ENCODE measurements around the gene P2RY2.
"Not testable (repeated sequence)": the region's sequence is repeated elsewhere in the genome, so short reads cannot be mapped to it uniquely, and the experiment has no call there.

P2RY2 gene

GRCh38 chr11:73189315-73189714 lies 28.8 kb upstream of the P2RY2 start:
- DNase-seq: peak; percentile 94

- DNase-seq: no peak
Observed at GRCh38 chr11:73189723-73190556, 28.1 kb upstream of the P2RY2 start.

- DNase-seq: no peak
Observed at GRCh38 chr11:73190557-73190885, 27.6 kb upstream of the P2RY2 start.

DNA sequence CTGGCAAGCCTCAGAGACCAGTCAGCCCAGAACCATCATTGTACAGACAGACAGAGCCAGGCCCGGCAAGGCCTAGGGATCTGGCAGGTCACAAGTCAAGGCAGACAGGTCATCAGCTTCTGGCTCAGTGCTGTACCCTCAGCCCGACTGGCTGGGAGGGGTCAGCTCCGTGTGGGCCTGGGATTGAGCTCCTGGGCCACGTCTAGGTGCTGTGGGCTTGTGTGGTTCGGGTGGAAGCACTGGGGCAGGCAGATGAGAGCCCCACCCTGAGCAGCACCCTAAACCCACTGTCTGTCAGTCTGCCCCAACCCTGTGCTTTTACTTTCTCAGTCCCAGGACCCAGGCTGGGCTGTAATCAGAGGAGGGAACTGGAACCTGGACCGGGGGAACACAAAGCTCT lies 26.9 kb upstream of the P2RY2 start:
- DNase-seq: no peak

GRCh38 chr11:73192272-73192671 lies 25.8 kb upstream of the P2RY2 start:
- DNase-seq: no peak

DNA sequence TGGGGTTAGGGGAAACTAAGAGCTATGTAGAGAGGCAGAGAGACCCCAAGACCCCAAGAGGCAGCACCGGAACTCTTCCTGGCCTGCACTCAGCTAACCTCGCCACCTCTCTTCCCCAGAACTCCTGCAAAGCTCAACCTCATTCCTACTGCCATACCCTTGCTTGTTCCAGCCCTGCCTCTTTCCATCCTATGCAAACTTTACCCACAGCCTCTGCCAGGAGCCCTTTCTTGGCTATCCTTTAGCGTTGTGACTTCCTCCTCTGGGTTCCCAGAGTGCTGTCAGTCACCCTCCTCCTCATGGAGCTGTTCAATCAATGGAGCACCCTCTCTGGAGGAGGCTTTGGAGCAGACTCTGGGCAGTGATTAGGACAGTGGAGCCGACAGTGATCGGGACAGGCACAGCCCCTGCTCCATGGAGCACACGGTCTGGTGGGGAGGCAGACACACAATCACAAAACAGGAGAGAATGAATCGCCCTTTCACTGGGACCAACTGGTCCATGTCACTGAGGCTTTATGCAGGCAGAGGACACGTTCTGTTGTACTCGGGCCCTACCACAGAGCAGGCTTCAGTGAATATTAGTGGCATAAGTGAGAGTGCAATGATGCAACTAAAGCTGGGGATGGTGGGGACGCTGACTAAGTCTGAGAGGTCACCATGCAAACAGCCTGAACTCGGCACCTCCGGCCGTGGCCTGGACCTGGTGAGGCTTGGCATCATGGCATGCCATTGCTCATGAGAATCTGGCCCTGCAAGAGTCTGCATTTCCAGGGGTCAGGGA lies 24.6 kb upstream of the P2RY2 start:
- DNase-seq: no peak

GRCh38 chr11:73194034-73194507 lies 24.0 kb upstream of the P2RY2 start:
- no peak for DNase-seq

- DNase-seq: no peak
Observed at GRCh38 chr11:73194593-73194992, 23.5 kb upstream of the P2RY2 start.

GRCh38 chr11:73195191-73196007 lies 22.7 kb upstream of the P2RY2 start:
- DNase-seq: no peak

DNA sequence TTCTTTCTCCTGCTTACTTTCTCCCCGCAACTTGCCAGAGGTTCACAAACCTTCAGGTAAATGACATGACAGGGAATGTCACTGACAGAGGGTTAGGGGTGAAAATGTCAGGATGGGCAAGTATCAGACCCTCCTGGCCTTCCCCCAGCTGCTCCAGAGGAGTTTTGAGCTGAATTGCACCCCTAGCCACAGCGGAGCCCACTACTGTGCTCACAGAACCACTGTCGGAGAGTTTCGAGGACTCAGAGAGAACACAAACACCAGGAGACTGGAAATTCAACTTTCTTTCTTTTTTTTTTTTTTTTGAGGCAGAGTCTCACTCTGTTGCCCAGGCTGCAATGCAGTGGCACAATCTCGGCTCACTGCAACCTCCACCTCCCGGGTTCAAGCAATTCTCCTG lies 21.5 kb upstream of the P2RY2 start:
- DNase-seq: no peak

DNA sequence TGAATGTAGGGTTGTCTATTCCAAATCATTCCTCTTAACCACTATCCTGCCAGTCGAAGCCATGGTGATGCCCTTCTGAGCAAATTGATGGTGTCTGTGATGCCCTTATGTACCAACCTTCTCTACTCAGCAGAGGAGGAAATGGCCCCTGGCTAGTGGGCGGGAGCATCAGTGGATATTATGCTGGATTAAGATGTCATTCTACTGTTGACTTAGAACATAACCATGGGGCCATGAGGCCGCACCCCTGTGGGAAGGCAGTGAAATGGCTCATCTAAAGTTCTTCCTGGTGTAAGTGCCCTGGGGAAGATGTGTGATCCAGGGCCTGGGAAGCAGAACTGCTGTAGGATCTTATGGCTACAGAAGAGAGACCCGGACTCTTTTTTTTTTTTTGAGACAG lies 20.7 kb upstream of the P2RY2 start:
- no peak for DNase-seq

- DNase-seq: not testable (repeated sequence)
Observed at GRCh38 chr11:73197787-73198186, 20.3 kb upstream of the P2RY2 start.

DNA sequence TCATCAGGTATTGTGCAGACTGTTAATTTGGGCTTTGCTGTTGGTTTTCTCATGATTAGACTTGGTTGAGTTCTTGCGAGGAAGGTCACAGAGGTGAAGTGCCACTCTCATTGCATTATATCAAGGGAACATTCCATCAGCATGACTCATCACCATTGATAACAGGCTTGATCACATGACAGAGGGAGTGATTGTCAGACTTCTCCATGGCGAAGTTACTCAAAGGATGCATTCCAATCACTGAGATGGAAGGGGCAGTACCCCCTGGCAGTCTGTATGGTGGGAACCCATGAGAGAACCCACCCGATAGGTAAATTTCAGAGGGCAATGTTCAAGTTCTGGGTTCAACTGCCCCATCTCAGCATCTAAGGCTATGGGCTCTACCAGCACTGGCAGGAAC lies 19.4 kb upstream of the P2RY2 start:
- no peak for DNase-seq

GRCh38 chr11:73199446-73199845 lies 18.6 kb upstream of the P2RY2 start:
- DNase-seq: no peak

- no peak for DNase-seq
Observed at GRCh38 chr11:73200256-73200655, 17.8 kb upstream of the P2RY2 start.

DNA sequence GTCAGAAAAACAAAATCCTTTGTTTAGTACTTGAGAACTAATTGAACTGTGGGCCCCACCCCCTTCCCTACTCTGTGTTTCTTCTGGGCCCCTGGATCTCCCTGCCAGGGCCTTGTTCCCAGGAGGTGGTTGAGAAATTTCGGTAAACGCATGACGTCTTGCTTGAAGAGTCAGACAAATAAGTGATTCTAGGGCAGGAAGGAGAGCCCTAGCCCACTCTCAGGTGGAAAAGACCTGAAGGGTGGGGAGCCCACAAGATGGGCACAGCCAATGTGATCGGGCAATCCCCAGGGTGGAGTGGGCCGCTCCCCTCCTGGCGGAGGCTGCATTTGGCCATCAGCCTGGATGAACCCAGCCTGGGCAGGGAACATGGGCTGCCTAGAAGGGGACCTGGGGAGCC lies 16.8 kb upstream of the P2RY2 start:
- DNase-seq: no peak

GRCh38 chr11:73201888-73202780 lies 15.9 kb upstream of the P2RY2 start:
- DNase-seq: no peak

- DNase-seq: no peak
Observed at GRCh38 chr11:73203322-73203721, 14.8 kb upstream of the P2RY2 start.

- no peak for DNase-seq
Observed at GRCh38 chr11:73203790-73204189, 14.3 kb upstream of the P2RY2 start.

DNA sequence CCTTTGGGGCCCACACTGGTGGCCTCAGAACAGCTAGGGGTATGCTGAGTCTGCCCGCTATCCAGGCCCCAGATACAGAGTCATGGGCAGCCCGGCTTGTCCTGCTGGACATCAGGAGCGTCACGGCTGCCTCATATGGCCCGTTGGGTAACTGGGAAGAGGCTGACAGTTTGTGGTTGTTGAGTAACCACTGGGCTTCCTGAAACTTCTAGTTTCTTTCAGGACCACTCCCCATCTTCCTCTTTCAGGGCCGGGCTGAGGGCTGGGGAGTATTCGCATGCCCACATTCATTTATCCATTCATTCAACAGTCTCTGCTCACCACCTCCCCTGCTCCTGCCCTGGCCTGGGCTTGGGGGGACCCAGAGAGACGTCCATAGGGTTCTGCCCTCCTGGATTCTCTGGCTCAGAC lies 13.4 kb upstream of the P2RY2 start:
- DNase-seq: peak; percentile 75

GRCh38 chr11:73205661-73206343 lies 12.3 kb upstream of the P2RY2 start:
- no peak for DNase-seq

GRCh38 chr11:73206801-73207200 lies 11.3 kb upstream of the P2RY2 start:
- no peak for DNase-seq
